CD8-positive, alpha-beta memory T cell (primary cell): ENCODE results near the gene SOX11. TPM values are rescaled to one million over a fixed set of nuclear protein-coding genes. Genes with fewer than 3 reads are reported as not detected.

ENCODE experiments used
- CTCF ChIA-PET: fragments of 350-600 bp; sonication (Branson Sonifier 250); formaldehyde crosslinking; loops from one replicate; lab custom pipeline; 2021; ENCODE audit warnings: antibody characterized with exemption; lab: Charles Lee
- POLR2A ChIA-PET: fragments of 350-600 bp; sonication (Branson Sonifier 250); formaldehyde crosslinking; loops from one replicate; lab custom pipeline; 2021; ENCODE audit warnings: antibody characterized with exemption; lab: Charles Lee
- DNase-seq, 5 donors: peaks; one replicate each; pipeline versions ENCODE4 v3.0.0 to v3.0.0-alpha.2; 2020 to 2022; ENCODE audit warnings: mixed read lengths in 1 of 5
- H3K27ac ChIP-seq: one replicate; pipeline ENCODE4 v1.7.0; 2013; ENCODE audit warnings: low read depth, mild to moderate bottlenecking, low read length, moderate library complexity
- H3K27me3 ChIP-seq: 2 replicates; pipeline ENCODE4 v1.7.0; 2013; ENCODE audit warnings: low read length, mild to moderate bottlenecking; ENCODE audit not compliant: insufficient read depth, poor library complexity, severe bottlenecking
- H3K36me3 ChIP-seq: 2 replicates; pipeline ENCODE4 v1.7.0; 2013; ENCODE audit warnings: mild to moderate bottlenecking, low read length, moderate library complexity; ENCODE audit not compliant: insufficient read depth
- H3K4me1 ChIP-seq: 2 replicates; pipeline ENCODE4 v1.7.0; 2013; ENCODE audit warnings: mild to moderate bottlenecking, low read length, moderate library complexity; ENCODE audit not compliant: insufficient read depth
- H3K4me3 ChIP-seq: 2 replicates; pipeline ENCODE4 v1.7.0; 2013; ENCODE audit warnings: mild to moderate bottlenecking, low read length
- H3K9me3 ChIP-seq: 2 replicates; pipeline ENCODE4 v1.7.0; 2013; ENCODE audit warnings: mild to moderate bottlenecking, low read length
- H3K27ac Mint-ChIP-seq, 8 donors: one replicate each; pipeline ENCODE4 v1.8.0; 2020 to 2021; ENCODE audit warnings: mixed read lengths in 8 of 8, mild to moderate bottlenecking in 6 of 8, inconsistent platforms in 3 of 8, moderate library complexity in 3 of 8
- H3K27me3 Mint-ChIP-seq, 2 donors: one replicate each; pipeline ENCODE4 v1.8.0; 2020 to 2021; ENCODE audit warnings: mixed read lengths in 2 of 2, mild to moderate bottlenecking in 1 of 2, moderate library complexity in 1 of 2
- H3K36me3 Mint-ChIP-seq, 3 donors: one replicate each; pipeline ENCODE4 v1.8.0; 2020 to 2021; ENCODE audit warnings: mixed read lengths in 3 of 3, inconsistent platforms in 1 of 3, mild to moderate bottlenecking in 1 of 3
- H3K4me1 Mint-ChIP-seq, 3 donors: one replicate each; pipeline ENCODE4 v1.8.0; 2020 to 2021; ENCODE audit warnings: mixed read lengths in 3 of 3, inconsistent platforms in 1 of 3, mild to moderate bottlenecking in 1 of 3
- H3K4me3 Mint-ChIP-seq, 7 donors: one replicate each; pipeline ENCODE4 v1.8.0; 2020 to 2021; ENCODE audit warnings: mixed read lengths in 7 of 7, mild to moderate bottlenecking in 6 of 7, moderate library complexity in 4 of 7, inconsistent platforms in 2 of 7
- H3K9me3 Mint-ChIP-seq, 5 donors: one replicate each; pipeline ENCODE4 v1.8.0; 2020 to 2022; ENCODE audit warnings: mixed read lengths in 5 of 5, mild to moderate bottlenecking in 3 of 5, moderate library complexity in 2 of 5, inconsistent platforms in 1 of 5
- polyA plus RNA-seq: library from polyadenylated mRNA; unstranded; fragments of 300-500 nt; fragmentation: Illumina TruSeq; gene quantifications from one replicate; pipeline ENCODE4 v1.2.3, GENCODE V29; 2021
- total RNA-seq, 2 experiments: library from RNA; stranded (reverse); gene quantifications; one replicate each; pipeline ENCODE4 v1.2.3, GENCODE V29; 2021

The SOX11 gene
- total and polyA plus RNA-seq, 3 experiments from 2014 or later = not detected

DNA sequence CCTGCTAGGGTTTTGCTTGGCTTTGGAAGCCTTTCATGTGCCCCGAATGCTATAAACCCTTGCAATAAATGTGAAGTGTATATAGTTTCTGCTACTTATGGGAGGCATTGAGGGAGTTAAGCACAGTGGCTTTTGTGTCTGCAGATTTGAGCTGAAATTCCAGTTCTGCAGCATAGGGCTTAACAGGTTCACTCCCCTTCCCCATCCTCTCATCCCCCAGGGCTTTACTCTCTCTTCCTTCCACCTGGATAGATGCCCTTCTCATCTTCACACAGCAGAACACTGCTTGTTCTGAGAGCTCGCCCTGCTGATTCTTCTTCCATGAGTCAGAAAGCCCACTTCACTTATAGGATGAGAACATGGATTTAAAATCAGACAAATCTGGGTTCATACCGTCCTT, 37.2 kb downstream of the SOX11 start:
- no peak for DNase-seq
- Mint-ChIP-seq H3K27me3 (peaks cover 4% of the 10 kb centered on the region in 2 donors), H3K9me3 (peaks cover 0 to 10% (median 0%) of the 10 kb centered on the region in 5 donors), H3K27ac (no peak overlapping the region), H3K36me3 (no peaks in the 10 kb centered on the region), H3K4me3 (no peak overlapping the region), H3K4me1 (peaks cover 0 to 5% (median 2%) of the 10 kb centered on the region in 3 donors)
- CTCF ChIA-PET = no interaction called here
- H3K36me3 ChIP-seq = no peaks in the 10 kb centered on the region
- POLR2A ChIA-PET = no interaction called here
- no peak overlapping the region for H3K27ac ChIP-seq
- H3K4me3 ChIP-seq = no peak overlapping the region
- no peaks in the 10 kb centered on the region for H3K27me3 ChIP-seq
- no peaks in the 10 kb centered on the region for H3K4me1 ChIP-seq
- no peaks in the 10 kb centered on the region for H3K9me3 ChIP-seq

DNA sequence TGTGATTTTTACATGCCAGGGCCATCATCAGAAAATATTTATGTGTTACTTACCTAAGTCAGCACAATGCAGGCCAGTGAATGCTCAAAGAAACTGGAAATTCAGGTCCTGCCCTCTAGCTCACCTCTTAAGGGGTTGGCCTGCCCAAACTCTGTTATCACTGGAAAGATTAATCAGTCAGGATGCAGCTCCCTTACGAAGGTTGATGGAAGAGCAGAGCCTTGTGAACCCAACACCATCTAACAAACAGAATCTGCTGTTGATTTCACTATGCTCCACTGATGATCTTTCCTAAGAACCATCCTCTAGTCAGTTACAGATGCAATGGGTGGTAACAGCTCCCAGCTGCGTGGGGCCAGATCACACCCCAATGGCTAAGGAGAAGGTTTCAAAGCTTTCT, 38.2 kb downstream of the SOX11 start:
- no peak for DNase-seq
- ChIA-PET CTCF (no interaction called here), POLR2A (no interaction called here)
- Histone ChIP-seq H3K9me3 (no peaks in the 10 kb centered on the region), H3K27ac (no peak overlapping the region), H3K4me1 (no peaks in the 10 kb centered on the region), H3K36me3 (no peaks in the 10 kb centered on the region), H3K4me3 (no peak overlapping the region), H3K27me3 (no peaks in the 10 kb centered on the region)
- Mint-ChIP-seq H3K4me1 (peaks cover 0 to 5% (median 2%) of the 10 kb centered on the region in 3 donors), H3K27me3 (peaks cover 4% of the 10 kb centered on the region in 2 donors), H3K9me3 (peaks cover 0 to 10% (median 3%) of the 10 kb centered on the region in 5 donors), H3K36me3 (no peaks in the 10 kb centered on the region), H3K27ac (no peak overlapping the region), H3K4me3 (no peak overlapping the region)

DNA sequence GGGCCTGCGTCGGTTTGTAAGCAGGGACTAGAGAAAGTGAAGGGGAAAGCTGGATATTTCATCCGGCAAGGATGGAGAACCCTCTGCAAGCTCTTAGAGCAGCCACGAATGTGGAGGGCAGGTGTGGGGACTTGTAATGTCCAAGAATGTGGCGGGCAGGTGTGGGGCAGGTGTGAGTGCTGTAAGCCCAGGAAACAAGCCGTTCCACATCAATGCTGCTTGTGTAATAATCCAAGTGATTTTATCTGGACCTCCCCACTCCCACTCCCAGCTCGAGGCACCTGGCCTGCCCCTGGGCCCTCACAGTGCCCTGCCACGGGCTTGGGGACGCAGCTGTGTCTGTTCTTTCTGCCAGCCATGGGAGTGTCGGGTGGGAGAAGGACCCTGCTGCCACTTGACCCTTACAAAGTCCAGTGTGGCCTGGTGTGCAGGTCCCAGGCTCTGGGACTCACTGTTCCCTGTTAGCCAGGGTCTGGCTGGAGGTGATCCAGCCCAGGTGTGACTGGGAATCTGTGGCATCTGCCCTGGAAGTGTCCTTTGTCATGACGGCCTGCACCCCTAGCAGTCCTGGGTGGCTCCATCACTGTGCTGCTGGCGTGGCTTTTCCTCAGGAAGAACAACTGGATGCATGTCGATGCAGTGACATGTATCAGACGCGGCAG, 42.8 kb downstream of the SOX11 start:
- H3K9me3 Mint-ChIP-seq = peaks cover 0 to 10% (median 5%) of the 10 kb centered on the region in 5 donors
- CTCF ChIA-PET = no interaction called here
- no peaks in the 10 kb centered on the region for H3K4me1 Mint-ChIP-seq
- peaks cover 0 to 2% of the 10 kb centered on the region in 2 donors for H3K27me3 Mint-ChIP-seq
- POLR2A ChIA-PET = no interaction called here
- Histone ChIP-seq H3K9me3 (no peaks in the 10 kb centered on the region), H3K27me3 (no peaks in the 10 kb centered on the region), H3K4me1 (no peaks in the 10 kb centered on the region), H3K4me3 (no peak overlapping the region), H3K27ac (no peak overlapping the region), H3K36me3 (no peaks in the 10 kb centered on the region)
- H3K27ac Mint-ChIP-seq = no peak overlapping the region
- no peaks in the 10 kb centered on the region for H3K36me3 Mint-ChIP-seq
- H3K4me3 Mint-ChIP-seq = no peak overlapping the region
- DNase-seq = no peak

DNA sequence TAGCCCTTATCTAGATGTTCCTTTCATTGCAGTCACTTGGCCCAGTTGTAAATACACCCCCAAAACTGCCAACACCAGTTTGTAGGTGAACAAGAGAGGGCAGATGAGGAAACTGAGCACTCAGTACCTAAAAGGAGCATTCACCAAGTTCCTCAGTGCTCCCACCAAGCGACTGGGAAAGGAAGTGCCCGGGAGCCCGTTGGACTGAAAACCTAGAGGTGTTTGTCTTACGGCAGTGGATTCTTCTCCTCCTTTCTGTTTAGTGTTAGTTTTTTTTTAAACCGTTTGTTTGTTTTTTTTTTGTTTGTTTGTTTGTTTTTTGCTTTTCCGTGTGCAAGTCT, 43.3 kb downstream of the SOX11 start:
- ChIA-PET POLR2A (no interaction called here), CTCF (no interaction called here)
- no peaks in the 10 kb centered on the region for H3K4me1 Mint-ChIP-seq
- DNase-seq = no peak
- H3K9me3 Mint-ChIP-seq = peaks cover 0 to 10% (median 5%) of the 10 kb centered on the region in 5 donors
- H3K36me3 Mint-ChIP-seq = no peaks in the 10 kb centered on the region
- H3K27me3 Mint-ChIP-seq = no peaks in the 10 kb centered on the region
- H3K27ac Mint-ChIP-seq = no peak overlapping the region
- H3K27ac ChIP-seq = no peak overlapping the region
- no peaks in the 10 kb centered on the region for H3K4me1 ChIP-seq
- no peaks in the 10 kb centered on the region for H3K9me3 ChIP-seq
- no peak overlapping the region for H3K4me3 Mint-ChIP-seq
- no peaks in the 10 kb centered on the region for H3K36me3 ChIP-seq
- H3K4me3 ChIP-seq = no peak overlapping the region
- no peaks in the 10 kb centered on the region for H3K27me3 ChIP-seq

DNA sequence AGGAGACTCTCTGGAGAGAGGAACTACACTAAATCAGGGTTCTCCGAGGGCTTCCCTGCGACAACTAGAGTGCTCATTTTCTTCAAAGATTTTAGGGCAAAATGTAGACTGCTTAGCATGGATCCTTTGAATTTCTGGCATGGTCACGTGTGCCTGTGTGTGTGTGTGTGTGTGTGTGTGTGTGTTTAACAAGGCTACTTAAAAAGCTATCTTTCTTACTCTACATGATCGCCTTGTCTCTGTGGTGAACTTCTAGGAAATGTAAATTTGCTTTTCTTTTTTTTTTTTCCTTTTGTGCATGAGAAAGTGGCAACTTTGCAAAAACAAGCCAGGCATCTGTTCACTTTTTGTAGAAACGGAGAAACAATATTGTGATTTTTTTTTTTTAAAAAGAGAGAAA, 43.9 kb downstream of the SOX11 start:
- Mint-ChIP-seq H3K36me3 (no peaks in the 10 kb centered on the region), H3K27ac (no peak overlapping the region), H3K27me3 (no peaks in the 10 kb centered on the region), H3K4me3 (no peak overlapping the region), H3K4me1 (no peaks in the 10 kb centered on the region), H3K9me3 (peaks cover 0 to 10% (median 5%) of the 10 kb centered on the region in 5 donors)
- Histone ChIP-seq H3K4me3 (no peak overlapping the region), H3K9me3 (no peaks in the 10 kb centered on the region), H3K27me3 (no peaks in the 10 kb centered on the region), H3K36me3 (no peaks in the 10 kb centered on the region), H3K4me1 (no peaks in the 10 kb centered on the region), H3K27ac (no peak overlapping the region)
- POLR2A ChIA-PET = no interaction called here
- DNase-seq = no peak
- CTCF ChIA-PET = no interaction called here

DNA sequence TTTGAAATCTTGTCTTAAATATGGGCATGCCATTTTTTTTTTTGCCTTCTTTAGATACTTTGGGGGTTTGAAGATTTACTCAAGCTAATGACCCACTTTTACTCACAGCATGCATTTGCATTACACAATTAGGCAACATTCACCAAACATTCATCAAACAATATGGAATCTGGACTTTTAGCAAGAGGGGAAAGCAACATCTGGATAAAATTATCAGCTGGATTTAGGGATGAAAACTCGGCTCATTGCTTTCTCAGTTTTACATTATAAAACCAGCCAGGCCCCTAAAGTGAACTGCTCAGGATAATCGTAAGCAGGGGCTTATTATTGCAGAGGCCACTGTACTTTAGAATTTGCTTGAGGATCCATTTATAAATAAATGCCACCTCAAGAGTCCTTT, 44.7 kb downstream of the SOX11 start:
- ChIA-PET CTCF (no interaction called here), POLR2A (no interaction called here)
- Histone ChIP-seq H3K36me3 (no peaks in the 10 kb centered on the region), H3K27me3 (no peaks in the 10 kb centered on the region), H3K4me3 (no peak overlapping the region), H3K27ac (no peak overlapping the region), H3K4me1 (no peaks in the 10 kb centered on the region), H3K9me3 (no peaks in the 10 kb centered on the region)
- no peaks in the 10 kb centered on the region for H3K27me3 Mint-ChIP-seq
- H3K4me3 Mint-ChIP-seq = no peak overlapping the region
- no peaks in the 10 kb centered on the region for H3K4me1 Mint-ChIP-seq
- DNase-seq = no peak
- peaks cover 0 to 10% (median 5%) of the 10 kb centered on the region in 5 donors for H3K9me3 Mint-ChIP-seq
- no peaks in the 10 kb centered on the region for H3K36me3 Mint-ChIP-seq
- no peak overlapping the region for H3K27ac Mint-ChIP-seq

DNA sequence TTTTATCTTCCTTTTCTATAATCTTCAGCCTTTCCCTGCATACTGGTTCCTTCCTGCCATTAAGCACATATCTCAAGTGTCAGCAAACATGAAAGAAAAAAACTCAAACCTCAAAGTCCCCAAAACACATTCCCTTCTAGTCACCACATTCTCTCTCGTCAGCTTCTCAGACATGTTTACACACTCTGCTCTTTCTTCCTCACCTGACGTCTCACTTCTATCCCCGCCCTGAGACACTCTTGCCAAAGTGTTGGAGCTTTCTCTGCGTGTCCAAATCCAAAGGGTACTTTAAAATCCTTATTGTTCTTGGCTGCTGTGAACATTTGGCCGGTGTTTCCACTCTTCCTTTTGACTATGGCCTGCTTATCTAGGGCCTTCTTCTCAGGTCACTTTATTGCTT, 47.9 kb downstream of the SOX11 start:
- no peaks in the 10 kb centered on the region for H3K36me3 Mint-ChIP-seq
- H3K36me3 ChIP-seq = no peaks in the 10 kb centered on the region

DNA sequence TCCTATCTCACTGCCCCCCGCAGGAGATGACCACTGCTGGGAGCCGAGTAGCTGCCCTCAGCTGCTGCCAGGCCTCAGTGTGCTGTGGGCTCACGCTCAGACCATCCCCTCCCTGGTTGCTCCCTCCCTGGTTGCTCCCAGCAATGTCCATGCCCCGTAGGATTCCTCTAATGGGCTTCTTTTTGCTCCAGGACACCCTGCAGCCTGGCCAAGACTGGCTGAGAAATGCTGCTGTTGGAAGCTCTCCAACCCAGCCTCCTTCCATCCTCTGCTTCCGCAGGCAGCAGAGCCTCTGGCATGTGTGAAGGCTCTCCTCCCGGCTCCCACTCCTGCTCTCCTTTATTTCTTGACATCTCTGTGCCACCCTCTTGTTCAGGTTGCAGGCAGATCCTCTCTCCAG, 48.6 kb downstream of the SOX11 start:
- no peaks in the 10 kb centered on the region for H3K4me1 Mint-ChIP-seq
- no peaks in the 10 kb centered on the region for H3K4me1 ChIP-seq
- no peak overlapping the region for H3K27ac ChIP-seq
- H3K9me3 ChIP-seq = no peaks in the 10 kb centered on the region
- H3K27ac Mint-ChIP-seq = no peak overlapping the region
- DNase-seq = no peak
- peaks cover 0 to under 1% (median 0%) of the 10 kb centered on the region in 5 donors for H3K9me3 Mint-ChIP-seq
- H3K36me3 ChIP-seq = no peaks in the 10 kb centered on the region
- POLR2A ChIA-PET = no interaction called here
- H3K36me3 Mint-ChIP-seq = no peaks in the 10 kb centered on the region
- H3K4me3 ChIP-seq = no peak overlapping the region
- H3K27me3 Mint-ChIP-seq = peaks cover 0 to 1% of the 10 kb centered on the region in 2 donors
- CTCF ChIA-PET = no interaction called here
- H3K27me3 ChIP-seq = no peaks in the 10 kb centered on the region
- no peak overlapping the region for H3K4me3 Mint-ChIP-seq

More for the DNA sequence above, 47.9 kb downstream of the SOX11 start:
- H3K4me1 Mint-ChIP-seq = no peaks in the 10 kb centered on the region
- no peak overlapping the region for H3K27ac Mint-ChIP-seq
- POLR2A ChIA-PET = no interaction called here
- H3K27ac ChIP-seq = no peak overlapping the region
- H3K4me1 ChIP-seq = no peaks in the 10 kb centered on the region
- DNase-seq = no peak
- CTCF ChIA-PET = no interaction called here
- H3K4me3 Mint-ChIP-seq = no peak overlapping the region
- no peak overlapping the region for H3K4me3 ChIP-seq
- peaks cover 0 to 1% of the 10 kb centered on the region in 2 donors for H3K27me3 Mint-ChIP-seq
- no peaks in the 10 kb centered on the region for H3K9me3 ChIP-seq
- H3K27me3 ChIP-seq = no peaks in the 10 kb centered on the region
- H3K9me3 Mint-ChIP-seq = peaks cover 0 to 5% (median 0%) of the 10 kb centered on the region in 5 donors
